8988T (cell line): ENCODE data around the gene CCDC38.

ENCODE experiments used
- DNase-seq: peaks from one replicate; pipeline ENCODE4 v3.0.0; 2011

CCDC38 gene

GRCh38 chr12:95830335-95831089, 111.9 kb downstream of the CCDC38 start:
- DNase-seq, result no peak

GRCh38 chr12:95829395-95829794, 113.0 kb downstream of the CCDC38 start:
- no peak for DNase-seq

GRCh38 chr12:95820096-95820703, 122.2 kb downstream of the CCDC38 start:
- DNase-seq, result no peak
